Neural progenitor cell (in vitro differentiated cells): ENCODE measurements around the gene NKAIN2. TPM values are rescaled to one million over a fixed set of nuclear protein-coding genes. Genes with fewer than 3 reads are reported as not detected.
"Not testable (repeated sequence)": the region's sequence is repeated elsewhere in the genome, so short reads cannot be mapped to it uniquely, and the experiment has no call there.

Experiments
- DNase-seq: peaks from one replicate; pipeline ENCODE4 v3.0.0-alpha.2; 2016; ENCODE audit warnings: low spot score
- H2AFZ ChIP-seq: fragments of 200-600 bp; sonication (generic); replicated peaks from 2 replicates; pipeline ENCODE4 v1.6.1; 2016; ENCODE audit warnings: antibody characterized with exemption
- H3F3A ChIP-seq: fragments of 200-600 bp; sonication (generic); 2 replicates; pipeline ENCODE4 v1.6.1; 2016; ENCODE audit warnings: antibody characterized with exemption, low read depth
- H3K27ac ChIP-seq: fragments of 200-600 bp; sonication (generic); 2 replicates; pipeline ENCODE4 v1.5.1; 2016; ENCODE audit warnings: mild to moderate bottlenecking
- H3K27me3 ChIP-seq: fragments of 200-600 bp; sonication (generic); 2 replicates; pipeline ENCODE4 v1.6.1; 2016; ENCODE audit warnings: mild to moderate bottlenecking, moderate library complexity
- H3K36me3 ChIP-seq: fragments of 200-600 bp; sonication (generic); 2 replicates; pipeline ENCODE4 v1.5.1; 2016
- H3K4me1 ChIP-seq: fragments of 200-600 bp; sonication (generic); 2 replicates; pipeline ENCODE4 v1.6.1; 2016; ENCODE audit warnings: mixed run types
- H3K4me2 ChIP-seq: fragments of 200-600 bp; sonication (generic); 2 replicates; pipeline ENCODE4 v1.6.1; 2016
- H3K4me3 ChIP-seq: fragments of 200-600 bp; sonication (generic); 2 replicates; pipeline ENCODE4 v1.5.1; 2016
- H3K79me2 ChIP-seq: fragments of 200-600 bp; sonication (generic); 2 replicates; pipeline ENCODE4 v1.6.1; 2016; ENCODE audit warnings: low read depth
- H3K9ac ChIP-seq: fragments of 200-600 bp; sonication (generic); 2 replicates; pipeline ENCODE4 v1.6.1; 2016
- H3K9me3 ChIP-seq: fragments of 200-600 bp; sonication (generic); 2 replicates; pipeline ENCODE4 v1.5.1; 2016; ENCODE audit warnings: low read depth
- H4K20me1 ChIP-seq: fragments of 200-600 bp; sonication (generic); 2 replicates; pipeline ENCODE4 v1.6.1; 2016; ENCODE audit warnings: low read depth
- H3K27ac Mint-ChIP-seq: 3 replicates; pipeline ENCODE4 v1.8.0; 2021; ENCODE audit warnings: mixed read lengths
- H3K27me3 Mint-ChIP-seq: 2 replicates; pipeline ENCODE4 v1.8.0; 2022; ENCODE audit warnings: low read depth, mild to moderate bottlenecking, inconsistent platforms, moderate library complexity, mixed read lengths; ENCODE audit not compliant: insufficient read depth
- H3K36me3 Mint-ChIP-seq: 3 replicates; pipeline ENCODE4 v1.8.0; 2021; ENCODE audit warnings: mixed read lengths
- H3K4me1 Mint-ChIP-seq: 3 replicates; pipeline ENCODE4 v1.8.0; 2021; ENCODE audit warnings: mixed read lengths
- H3K4me3 Mint-ChIP-seq: 3 replicates; pipeline ENCODE4 v1.8.0; 2021; ENCODE audit warnings: mild to moderate bottlenecking, moderate library complexity, mixed read lengths
- H3K9me3 Mint-ChIP-seq: 3 replicates; pipeline ENCODE4 v1.8.0; 2020; ENCODE audit warnings: mixed read lengths
- EZH2 ChIP-seq: fragments of 200-600 bp; sonication (generic); IDR thresholded peaks from 2 replicates; pipeline ENCODE4 v1.6.1; 2017; ENCODE audit warnings: antibody characterized with exemption, mild to moderate bottlenecking, moderate library complexity
- EZH2phosphoT487 ChIP-seq: fragments of 200-600 bp; sonication (generic); IDR thresholded peaks from 2 replicates; pipeline ENCODE4 v1.6.1; 2017; ENCODE audit warnings: antibody characterized with exemption
- total RNA-seq: library from RNA; depleted of rRNA; stranded (reverse); fragments of >200 nt; gene quantifications from 2 replicates; pipeline ENCODE4 v1.2.3, GENCODE V29; 2015; ENCODE audit warnings: low replicate concordance
- TF ChIP-seq, protein P1 (sequence below): fragments of 200-600 bp; sonication (generic); IDR thresholded peaks from 2 replicates; pipeline ENCODE4 v1.5.1; 2017; ENCODE audit warnings: antibody characterized with exemption, mild to moderate bottlenecking

The NKAIN2 gene
- total RNA-seq, 1 donor from 2014 or later, result 0.45 TPM

DNA sequence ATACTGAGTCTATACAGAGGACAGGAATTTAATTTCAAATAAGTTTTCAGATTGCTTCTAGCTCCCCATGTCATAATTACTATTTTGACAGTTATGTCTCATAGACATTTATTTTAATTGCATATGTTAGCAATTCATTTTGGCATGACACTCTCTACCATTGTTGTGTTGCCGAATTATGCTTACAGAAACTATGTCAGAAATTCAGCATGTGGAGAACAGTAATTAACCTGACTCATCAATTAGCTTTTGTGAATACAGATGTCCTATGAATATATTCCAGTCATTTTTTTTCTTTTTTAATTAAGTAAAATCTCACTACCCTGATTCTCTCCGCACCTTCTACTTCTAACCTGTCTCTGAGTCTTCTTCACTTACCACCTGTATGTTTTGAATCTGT, 105.1 kb downstream of the NKAIN2 start:
- no peak overlapping the region for H3K4me3 Mint-ChIP-seq
- H3K4me1 ChIP-seq, result no peaks in the 10 kb centered on the region
- DNase-seq, result no peak
- no peak overlapping the region for H2AFZ ChIP-seq
- H3K79me2 ChIP-seq, result no peaks in the 10 kb centered on the region
- H4K20me1 ChIP-seq, result no peaks in the 10 kb centered on the region
- no peaks in the 10 kb centered on the region for H3K9me3 ChIP-seq
- no peaks in the 10 kb centered on the region for H3K9me3 Mint-ChIP-seq
- H3K4me3 ChIP-seq, result no peak overlapping the region
- H3K36me3 ChIP-seq, result no peaks in the 10 kb centered on the region
- no peaks in the 10 kb centered on the region for H3F3A ChIP-seq
- no peak overlapping the region for H3K9ac ChIP-seq
- no peaks in the 10 kb centered on the region for H3K4me1 Mint-ChIP-seq
- no peak overlapping the region for H3K27ac Mint-ChIP-seq
- peaks cover 60% of the 10 kb centered on the region for H3K27me3 ChIP-seq
- H3K27me3 Mint-ChIP-seq, result no peaks in the 10 kb centered on the region
- no peak overlapping the region for H3K4me2 ChIP-seq
- H3K27ac ChIP-seq, result no peak overlapping the region
- TF ChIP-seq EZH2phosphoT487, result no peak
- TF ChIP-seq, protein P1, sequence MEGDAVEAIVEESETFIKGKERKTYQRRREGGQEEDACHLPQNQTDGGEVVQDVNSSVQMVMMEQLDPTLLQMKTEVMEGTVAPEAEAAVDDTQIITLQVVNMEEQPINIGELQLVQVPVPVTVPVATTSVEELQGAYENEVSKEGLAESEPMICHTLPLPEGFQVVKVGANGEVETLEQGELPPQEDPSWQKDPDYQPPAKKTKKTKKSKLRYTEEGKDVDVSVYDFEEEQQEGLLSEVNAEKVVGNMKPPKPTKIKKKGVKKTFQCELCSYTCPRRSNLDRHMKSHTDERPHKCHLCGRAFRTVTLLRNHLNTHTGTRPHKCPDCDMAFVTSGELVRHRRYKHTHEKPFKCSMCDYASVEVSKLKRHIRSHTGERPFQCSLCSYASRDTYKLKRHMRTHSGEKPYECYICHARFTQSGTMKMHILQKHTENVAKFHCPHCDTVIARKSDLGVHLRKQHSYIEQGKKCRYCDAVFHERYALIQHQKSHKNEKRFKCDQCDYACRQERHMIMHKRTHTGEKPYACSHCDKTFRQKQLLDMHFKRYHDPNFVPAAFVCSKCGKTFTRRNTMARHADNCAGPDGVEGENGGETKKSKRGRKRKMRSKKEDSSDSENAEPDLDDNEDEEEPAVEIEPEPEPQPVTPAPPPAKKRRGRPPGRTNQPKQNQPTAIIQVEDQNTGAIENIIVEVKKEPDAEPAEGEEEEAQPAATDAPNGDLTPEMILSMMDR, result no peak
- TF ChIP-seq EZH2, result no peak
- H3K36me3 Mint-ChIP-seq, result no peaks in the 10 kb centered on the region

DNA sequence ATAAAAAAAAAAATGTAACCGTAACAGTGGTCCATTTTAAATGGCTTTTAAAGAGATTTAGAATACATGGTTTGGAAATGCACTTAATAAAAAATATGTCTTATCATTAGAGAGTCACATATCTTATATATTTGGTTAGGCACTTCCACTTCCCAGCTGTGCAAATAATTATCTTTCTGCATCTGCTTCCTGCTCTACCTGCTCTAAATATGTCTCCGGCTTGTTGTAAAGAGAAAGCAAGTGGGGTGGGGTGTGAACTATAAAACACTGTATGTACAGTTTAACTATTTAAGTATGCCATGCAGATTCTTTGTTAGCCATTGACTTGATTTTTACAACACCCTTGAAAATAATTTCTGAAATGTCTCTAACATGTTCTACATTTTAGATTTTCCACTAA, 106.3 kb downstream of the NKAIN2 start:
- Mint-ChIP-seq H3K4me1 (no peaks in the 10 kb centered on the region), H3K9me3 (no peaks in the 10 kb centered on the region), H3K36me3 (no peaks in the 10 kb centered on the region), H3K4me3 (no peak overlapping the region), H3K27ac (no peak overlapping the region), H3K27me3 (no peaks in the 10 kb centered on the region)
- Histone ChIP-seq H3K36me3 (no peaks in the 10 kb centered on the region), H3K4me2 (no peak overlapping the region), H3K9ac (no peak overlapping the region), H3K9me3 (no peaks in the 10 kb centered on the region), H3K4me1 (no peaks in the 10 kb centered on the region), H3K4me3 (no peak overlapping the region), H3K79me2 (no peaks in the 10 kb centered on the region), H2AFZ (no peak overlapping the region), H4K20me1 (no peaks in the 10 kb centered on the region), H3K27me3 (peaks cover 67% of the 10 kb centered on the region), H3K27ac (no peak overlapping the region), H3F3A (no peaks in the 10 kb centered on the region)
- TF ChIP-seq EZH2, result no peak
- DNase-seq, result no peak

DNA sequence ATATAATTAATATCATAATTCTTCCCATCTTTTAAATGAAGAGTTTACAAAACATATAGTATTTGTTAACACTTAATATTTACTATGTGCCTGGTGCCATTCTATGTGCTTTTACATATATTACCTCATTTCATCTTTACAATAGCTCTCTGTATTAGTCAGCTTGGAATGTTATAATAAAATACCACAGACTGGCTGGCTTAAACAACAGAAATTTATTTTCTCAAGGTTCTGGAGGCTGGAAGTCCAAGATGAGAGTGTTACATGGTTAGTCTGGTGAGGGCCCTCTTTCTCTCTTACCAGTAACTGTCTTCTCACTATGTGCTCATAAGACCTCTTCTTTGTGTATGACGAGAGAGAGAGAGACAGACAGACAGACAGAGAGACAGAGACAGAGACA, 110.2 kb downstream of the NKAIN2 start:
- Histone ChIP-seq H3K4me3 (no peak overlapping the region), H3K36me3 (no peaks in the 10 kb centered on the region), H3K27ac (no peak overlapping the region), H4K20me1 (no peaks in the 10 kb centered on the region), H2AFZ (peak overlapping the region; percentile 34), H3K9ac (no peak overlapping the region), H3K27me3 (peaks cover 74% of the 10 kb centered on the region), H3K4me2 (no peak overlapping the region), H3K79me2 (no peaks in the 10 kb centered on the region), H3F3A (no peaks in the 10 kb centered on the region), H3K9me3 (no peaks in the 10 kb centered on the region), H3K4me1 (no peaks in the 10 kb centered on the region)
- TF ChIP-seq, protein P1, result no peak
- TF ChIP-seq EZH2phosphoT487, result no peak
- TF ChIP-seq EZH2, result no peak
- Mint-ChIP-seq H3K27ac (no peak overlapping the region), H3K36me3 (no peaks in the 10 kb centered on the region), H3K4me1 (peaks cover 7% of the 10 kb centered on the region), H3K4me3 (no peak overlapping the region), H3K9me3 (no peaks in the 10 kb centered on the region), H3K27me3 (no peaks in the 10 kb centered on the region)
- DNase-seq, result no peak

DNA sequence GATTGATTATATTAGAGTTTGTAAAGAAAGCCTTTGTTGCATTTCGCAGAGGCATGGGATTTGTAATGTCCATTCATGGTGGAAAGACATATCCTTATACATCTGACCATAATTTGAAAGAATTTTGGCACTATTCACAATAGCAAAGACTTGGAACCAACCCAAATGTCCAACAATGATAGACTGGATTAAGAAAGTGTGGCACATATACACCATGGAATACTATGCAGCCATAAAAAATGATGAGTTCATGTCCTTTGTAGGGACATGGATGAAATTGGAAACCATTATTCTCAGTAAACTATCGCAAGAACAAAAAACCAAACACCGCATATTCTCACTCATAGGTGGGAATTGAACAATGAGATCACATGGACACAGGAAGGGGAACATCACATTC, 119.7 kb downstream of the NKAIN2 start:
- H3K27me3 Mint-ChIP-seq, H3K9me3 Mint-ChIP-seq, H3K79me2 ChIP-seq, H3K4me3 Mint-ChIP-seq, H3K4me1 ChIP-seq, H3K9ac ChIP-seq, H3K27ac Mint-ChIP-seq, H3K9me3 ChIP-seq, H3F3A ChIP-seq, H2AFZ ChIP-seq, H3K36me3 ChIP-seq, H3K36me3 Mint-ChIP-seq, DNase-seq, H3K4me2 ChIP-seq, H3K27ac ChIP-seq, H4K20me1 ChIP-seq, H3K4me3 ChIP-seq: not testable (repeated sequence)
- peaks cover 37% of the 10 kb centered on the region for H3K27me3 ChIP-seq
- H3K4me1 Mint-ChIP-seq, result peaks cover 10% of the 10 kb centered on the region
